Stimulated activated CD4-positive, alpha-beta T cell treated with anti-CD3 and anti-CD28 coated beads, Interleukin-15, amount 100 ng/mL, for 1 hour (primary cell): ENCODE results near the gene CD28.
"Not testable (repeated sequence)": the region's sequence is repeated elsewhere in the genome, so short reads cannot be mapped to it uniquely, and the experiment has no call there.

ENCODE experiments used
- DNase-seq, 2 donors: peaks; one replicate each; pipeline ENCODE4 v3.0.0-alpha.2; 2020; ENCODE audit warnings: low read depth in 1 of 2, low spot score in 1 of 2

CD28 gene

DNA sequence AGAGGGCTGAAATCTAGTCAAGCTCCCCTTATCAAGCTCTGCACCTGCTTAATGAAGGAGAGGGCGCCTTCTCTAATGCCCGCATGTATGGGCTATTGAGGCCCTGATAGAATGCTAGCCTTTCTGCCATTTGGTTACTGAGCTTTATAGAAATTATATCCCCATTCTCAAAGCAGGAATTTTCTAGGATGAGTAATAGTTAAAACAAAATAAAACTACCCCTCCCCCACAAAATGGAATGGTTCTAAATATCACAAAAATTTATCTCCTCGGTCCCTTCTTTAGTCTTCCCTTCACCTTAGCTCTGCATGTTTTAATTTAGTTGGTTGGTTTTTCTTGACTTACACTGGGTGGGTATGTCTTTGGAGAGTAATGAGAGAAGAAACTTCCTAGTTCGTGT, 37.7 kb downstream of the CD28 start:
- DNase-seq, result no peak

DNA sequence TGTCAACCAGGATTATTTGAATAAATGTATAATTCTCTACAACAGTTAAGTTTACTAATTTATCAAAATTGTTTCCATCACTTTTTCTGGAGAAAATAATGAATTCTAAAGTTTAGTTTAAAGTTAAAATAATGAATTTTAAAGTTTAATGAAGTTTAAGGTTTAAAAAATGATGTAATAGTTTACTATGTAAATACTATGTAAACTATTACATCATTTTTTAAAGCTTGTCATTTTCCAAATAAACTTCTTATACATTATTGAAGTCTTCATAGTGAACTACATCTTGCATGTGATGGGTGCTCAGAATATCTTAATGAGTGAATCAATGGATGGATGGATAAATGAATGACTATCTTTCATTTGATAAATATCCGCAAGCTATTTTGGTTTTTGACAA, 38.8 kb downstream of the CD28 start:
- DNase-seq, result no peak

DNA sequence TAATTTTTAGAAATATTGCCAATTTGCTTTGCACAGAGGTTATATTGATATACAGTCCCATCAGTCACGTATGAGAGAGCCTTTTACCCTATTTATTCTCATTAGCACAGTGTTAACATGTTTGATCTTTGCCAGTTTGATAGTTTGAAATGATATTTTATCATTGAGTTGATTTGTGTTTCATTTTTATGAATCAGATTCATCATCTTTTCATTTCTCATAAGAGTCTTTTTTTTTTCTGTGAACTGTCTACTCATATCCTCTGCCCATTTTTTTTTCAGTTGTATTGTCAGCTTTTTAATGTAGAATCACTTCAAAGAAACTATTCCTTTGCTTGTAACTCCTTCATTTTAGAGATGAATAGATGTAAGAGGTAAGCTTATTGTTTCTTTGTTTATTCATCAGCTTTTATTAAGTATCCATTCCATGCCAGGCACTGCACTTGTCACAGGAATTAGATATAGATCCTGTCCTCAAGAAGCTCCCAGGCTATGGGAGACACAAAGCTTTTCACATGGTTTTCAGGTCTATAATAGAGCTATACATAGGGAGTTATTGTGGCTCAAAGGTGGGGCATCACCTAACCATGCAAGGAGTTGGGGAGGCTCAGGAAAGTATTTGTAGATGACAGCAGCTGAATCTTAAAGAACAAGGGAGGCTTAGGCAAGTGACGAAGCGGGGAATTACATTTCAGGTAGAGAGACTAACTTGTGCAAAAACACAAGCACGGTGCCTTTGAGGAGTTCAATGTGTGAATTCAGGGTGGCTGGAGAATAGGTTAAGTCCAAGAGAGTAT, 42.1 kb downstream of the CD28 start:
- no peak for DNase-seq

DNA sequence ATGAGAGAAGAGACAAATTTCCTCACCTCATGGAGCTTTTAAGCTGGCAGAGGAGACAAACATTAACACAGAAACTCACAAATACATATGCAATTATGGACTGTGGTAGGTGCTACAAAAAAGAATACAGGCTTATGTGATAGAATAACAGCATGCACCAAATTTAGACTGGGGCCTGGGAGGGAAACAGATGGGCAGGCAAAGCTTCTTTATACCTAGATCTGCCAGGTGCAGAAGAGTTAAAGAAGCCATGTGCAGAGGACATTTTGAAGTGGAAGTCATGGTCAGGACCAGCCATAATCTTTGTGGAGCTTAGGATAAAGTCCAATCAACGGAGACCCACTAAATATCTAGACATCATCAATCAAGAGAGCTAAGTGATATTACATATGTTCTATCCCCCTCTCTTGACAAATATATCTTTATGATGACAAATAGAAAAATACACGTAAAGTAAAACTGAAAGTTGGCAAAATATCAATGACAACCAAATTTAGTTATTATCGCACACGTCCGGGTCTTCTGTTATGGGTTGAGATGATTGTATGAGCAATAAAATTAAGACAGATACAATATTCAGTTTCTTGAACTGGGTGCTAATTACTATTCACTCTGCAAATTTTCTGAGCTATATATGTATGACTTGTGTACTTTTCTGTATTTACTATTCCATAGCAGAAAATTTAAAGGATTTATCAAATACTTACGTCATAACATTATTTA, 44.1 kb downstream of the CD28 start:
- no peak for DNase-seq

DNA sequence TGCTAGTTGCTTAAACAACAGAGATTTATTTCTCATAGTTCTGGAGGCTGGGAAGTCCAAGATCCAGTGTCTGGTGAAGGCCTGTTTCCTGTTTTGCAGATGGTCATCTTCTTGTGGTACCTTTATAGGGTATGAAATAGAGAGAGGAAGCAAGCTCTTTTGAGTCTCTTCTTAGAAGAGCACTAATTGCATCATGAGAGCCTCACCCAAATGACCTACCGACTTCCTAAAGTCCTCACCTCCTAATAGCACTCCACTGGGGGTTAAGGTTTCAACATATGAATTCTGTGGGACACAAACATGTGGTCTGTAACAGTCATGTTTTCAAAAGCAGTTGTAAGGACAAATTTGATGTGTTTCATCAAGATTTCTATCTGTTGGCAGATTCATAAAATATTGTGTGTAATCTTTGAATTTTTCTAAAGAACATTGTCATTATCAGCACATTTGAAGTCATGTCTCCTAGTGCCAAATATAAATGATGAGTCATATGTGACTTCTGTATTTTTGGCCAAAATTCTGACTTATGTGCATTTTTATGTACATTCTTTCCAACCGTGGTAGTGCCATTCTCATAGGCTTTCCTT, 45.3 kb downstream of the CD28 start:
- DNase-seq, result no peak

DNA sequence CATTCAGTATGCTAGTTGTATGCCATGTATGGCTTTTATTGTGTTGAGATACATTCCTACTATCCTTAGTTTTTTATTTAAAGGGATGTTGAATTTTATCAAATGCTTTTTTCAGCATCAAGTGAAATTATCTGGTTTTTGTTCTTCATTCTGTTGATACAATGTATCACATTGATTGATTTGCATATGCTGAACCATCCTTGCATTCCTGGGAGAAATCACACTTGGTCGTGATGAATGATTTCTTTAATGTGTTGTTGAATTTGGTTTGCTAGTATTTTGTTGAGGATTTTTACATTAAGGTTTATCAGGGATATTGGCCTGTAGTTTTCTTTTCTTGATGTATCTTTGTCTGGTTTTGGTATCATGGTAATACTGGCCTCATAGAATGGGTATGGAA, 49.7 kb downstream of the CD28 start:
- DNase-seq, result no peak

DNA sequence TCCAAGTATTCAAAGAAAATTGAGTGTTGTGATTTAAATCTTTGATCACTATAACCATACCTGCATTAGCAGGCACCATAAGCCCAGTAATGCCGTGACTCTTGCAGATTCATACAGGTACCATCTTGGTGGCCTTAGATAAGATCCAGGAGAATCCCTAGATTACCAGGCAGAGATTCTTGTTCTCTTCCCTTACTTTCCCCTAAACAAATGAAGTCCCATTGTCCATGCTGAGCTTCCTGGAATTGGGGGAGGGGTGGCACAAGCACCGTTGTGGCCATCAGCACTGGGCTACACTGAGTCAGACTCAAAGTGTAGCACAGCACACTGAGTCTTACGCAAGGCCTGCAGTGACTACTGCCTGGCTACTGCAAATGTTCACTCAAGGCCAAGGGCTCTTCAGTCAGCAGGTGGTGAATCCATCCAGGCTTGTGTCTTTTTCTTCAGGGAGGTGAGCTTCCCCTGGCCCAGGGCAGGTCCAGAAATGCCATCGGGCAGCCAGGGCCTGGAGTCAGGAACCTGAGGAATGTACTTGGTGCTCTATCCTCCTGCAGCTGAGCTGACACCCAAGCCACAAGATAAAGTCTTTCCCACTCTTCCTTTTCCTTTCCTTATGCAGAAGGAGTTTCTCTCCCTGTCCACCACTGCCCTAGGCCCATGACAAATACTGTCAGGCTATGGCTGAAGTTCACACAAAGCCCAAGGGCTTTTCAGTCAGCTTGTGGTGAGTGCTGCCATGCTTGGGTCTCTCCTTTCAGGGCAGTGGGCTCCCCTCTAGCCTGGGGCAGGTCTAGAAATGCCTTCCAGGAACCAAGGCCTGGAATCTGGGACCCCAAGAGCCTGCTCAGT, 52.6 kb downstream of the CD28 start:
- DNase-seq, result no peak

DNA sequence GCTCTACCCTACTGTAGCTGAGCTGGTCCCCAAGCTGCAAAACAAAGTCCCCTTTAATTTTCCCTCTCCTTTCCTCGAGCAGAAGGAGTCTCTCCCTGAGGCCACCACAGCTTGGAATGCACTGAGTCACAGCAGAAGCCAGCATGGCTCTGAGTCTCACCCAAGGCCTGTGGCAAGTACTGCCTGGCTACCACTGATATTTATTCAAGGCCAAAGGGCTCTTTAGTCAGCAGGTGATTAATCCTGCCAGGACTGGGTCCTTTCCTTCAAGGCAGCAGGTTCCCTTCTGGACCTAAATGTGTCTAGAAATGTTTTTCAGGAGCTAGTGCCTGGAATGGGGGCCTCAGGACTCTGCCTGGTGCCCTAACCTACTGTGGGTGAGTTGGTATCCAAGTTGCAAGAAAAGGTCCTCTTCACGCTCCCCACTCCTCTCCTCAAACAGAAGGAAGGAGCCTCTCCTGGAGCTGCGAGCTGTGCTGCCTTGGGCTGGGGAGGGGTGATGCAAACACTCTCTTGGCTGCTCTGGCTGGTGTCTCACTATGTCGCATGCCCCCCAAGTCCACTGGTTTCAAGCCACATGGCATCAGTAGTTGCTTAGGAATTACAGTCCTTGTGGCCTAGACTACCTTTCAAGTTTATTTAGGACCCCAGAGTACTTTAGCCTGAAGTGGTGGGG, 53.4 kb downstream of the CD28 start:
- no peak for DNase-seq

DNA sequence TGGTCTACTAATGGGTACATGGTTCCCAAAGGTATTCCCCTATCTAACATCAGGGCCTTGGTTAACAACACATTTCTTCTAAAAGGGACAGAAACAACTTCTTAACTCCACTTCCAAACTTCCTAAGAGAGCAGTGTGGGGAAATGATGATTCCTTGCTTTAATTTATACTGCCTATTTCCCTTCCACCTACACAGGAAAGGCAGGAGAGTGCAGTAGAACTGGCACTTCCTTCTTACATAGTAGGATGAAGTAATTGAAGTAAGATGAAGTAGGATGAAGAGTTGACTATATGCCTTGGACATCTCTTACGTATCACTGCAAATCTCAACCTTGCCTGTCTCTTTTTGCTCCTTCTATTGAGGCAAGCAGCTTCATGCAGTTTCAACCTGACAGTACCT, 54.7 kb downstream of the CD28 start:
- DNase-seq, result no peak

DNA sequence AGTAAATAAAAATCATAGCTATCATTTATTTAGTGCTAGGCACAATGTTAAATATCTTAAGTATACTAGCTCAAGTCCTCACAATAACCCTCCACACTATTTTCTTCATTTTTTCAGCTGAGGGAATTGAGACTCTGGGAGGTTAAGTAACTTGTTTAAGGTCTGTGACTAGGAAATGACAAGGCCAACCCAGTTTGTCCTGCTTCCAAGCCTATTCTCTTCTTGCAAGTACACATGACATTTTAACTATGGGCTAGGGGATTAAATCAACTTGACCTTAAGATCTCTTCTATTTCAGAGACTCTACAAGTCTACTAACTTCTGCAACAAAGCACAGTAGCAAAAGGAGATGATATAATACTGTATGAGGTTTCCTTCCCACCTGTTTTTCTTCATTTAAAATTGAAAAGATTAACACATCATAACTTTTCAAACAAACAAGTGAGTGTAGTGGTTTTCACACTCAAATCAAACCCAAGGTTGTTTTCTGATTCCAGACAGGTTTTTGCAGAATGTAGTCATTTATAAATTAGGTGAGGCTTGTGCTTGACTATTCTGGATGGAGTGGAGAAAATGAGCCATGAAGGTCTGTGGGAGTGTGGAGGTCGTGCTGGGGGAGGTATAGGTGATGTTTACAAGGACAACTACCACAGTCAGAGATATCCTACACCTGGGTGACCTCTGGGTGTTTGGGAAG, 57.0 kb downstream of the CD28 start:
- DNase-seq, result peak in 1 of 2 donors; percentile 16

DNA sequence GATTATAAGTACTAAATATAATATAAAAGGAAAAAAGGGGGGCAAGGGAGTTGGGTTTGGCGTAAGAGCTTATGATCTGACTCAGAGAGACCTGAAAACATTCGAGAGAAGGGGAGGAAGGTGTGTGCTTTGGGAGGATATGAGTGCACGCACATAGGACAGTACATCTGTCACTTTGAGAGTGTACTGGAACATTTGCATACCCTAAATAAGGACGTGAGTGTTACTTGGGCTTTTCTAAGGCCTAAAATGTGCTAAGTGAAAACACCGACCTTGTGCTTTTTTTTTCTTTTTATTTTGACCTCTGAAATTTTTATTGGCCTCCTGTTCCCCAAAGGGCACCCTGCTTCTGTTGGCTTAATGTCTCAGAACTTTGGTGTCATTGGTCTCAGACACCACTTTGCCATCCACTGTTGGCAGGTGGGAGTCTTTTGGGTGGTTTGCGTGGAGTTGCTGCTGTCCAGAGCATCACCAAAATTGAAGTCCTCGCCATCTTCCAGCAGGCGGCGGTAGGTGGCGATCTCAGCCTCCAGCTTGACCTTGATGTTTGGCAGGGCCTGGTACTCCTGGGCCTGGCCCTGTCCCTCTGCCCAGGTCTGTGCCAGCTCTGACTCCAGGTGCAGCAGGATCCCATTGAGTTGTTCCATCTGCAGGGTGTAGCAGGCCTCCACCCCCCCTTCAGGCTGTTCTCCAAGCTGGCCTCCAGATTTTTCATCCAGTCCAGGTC, 57.7 kb downstream of the CD28 start:
- DNase-seq, result no peak

DNA sequence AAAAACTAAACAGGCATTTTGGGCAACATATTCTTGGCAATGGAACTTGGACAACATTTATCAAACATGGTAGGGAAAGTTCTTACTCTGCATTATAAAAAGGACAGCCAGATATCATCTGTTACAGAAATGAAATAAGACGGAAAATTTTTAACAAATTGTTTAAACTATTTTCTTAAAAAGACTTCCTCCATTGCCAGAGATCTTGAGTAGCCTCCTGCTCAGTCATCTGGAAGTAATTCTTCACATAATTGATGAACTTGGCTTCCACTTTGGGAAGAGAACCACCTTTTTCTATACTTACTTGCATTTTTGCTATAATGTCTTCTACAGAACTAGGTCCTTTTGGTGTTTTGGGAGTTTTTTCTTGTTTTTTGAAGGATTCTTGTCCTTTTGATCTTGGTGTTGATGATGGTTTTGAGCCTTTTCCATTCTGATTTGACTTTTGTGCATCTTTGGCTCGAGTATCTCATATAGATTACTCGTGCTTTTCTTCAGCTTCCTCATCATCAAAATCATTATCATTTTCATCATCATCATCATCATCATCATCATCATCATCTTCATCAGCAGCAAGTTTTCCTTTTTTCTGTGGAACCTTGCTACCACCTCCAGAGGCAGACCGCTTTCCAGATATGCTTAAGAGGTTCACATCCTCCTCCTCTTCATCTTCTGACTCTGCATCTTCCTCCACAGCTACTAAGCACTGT, 66.2 kb downstream of the CD28 start:
- DNase-seq, result no peak

DNA sequence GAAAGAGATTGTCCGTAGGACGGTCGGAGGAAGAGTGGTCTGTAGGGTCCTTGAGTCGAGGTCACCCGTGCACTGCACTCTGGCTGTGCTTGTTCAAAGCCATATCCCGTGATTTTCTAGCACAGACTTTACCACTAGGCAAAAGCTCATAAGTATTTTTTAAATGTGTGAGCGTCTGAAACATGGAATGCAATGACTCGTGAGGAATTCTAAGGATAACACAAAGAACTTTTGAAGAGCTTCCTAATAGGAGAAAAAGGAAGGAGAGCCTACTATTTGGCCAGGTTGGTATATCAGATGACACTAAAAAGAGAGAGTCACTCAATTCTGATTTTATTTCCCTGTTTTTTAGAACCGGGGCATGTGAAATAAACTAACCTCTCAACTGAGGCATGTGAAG, 68.3 kb downstream of the CD28 start:
- no peak for DNase-seq

DNA sequence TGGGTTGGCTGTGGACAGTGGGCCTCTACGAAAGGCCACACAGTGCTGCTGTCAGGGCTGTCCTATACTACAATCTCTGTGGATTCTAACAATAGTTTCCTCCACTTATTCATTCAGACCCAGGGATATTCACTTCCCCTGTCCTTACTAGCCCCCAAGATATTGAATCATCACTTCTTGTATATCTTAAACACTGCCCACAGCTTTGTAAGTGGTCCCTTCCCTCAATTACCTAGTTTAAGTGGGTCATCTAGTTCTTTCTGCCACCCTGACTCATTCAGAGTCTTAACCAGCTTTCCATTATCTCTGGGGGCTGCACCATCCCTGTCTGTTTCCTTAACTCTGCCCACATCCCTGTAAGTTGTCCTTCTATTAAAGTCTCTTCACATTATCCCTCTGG, 69.2 kb downstream of the CD28 start:
- DNase-seq, result no peak

DNA sequence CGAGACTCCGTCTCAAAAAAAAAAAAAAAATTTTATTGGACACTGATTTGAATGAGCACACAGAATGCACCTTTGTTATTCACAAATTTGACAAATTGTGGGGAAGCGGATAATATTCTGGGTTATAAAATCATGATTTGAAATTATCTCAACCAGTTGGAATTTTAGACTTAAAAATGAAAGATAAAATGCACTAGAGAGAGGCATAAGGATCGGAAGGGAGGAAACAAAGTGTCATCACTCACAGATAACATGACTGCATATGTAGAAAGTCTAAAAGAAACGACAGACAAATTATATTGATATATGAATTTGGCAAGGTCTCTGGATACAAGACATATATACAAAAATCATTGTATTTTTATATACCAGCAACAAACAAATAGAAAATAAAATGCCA, 70.6 kb downstream of the CD28 start:
- no peak for DNase-seq

DNA sequence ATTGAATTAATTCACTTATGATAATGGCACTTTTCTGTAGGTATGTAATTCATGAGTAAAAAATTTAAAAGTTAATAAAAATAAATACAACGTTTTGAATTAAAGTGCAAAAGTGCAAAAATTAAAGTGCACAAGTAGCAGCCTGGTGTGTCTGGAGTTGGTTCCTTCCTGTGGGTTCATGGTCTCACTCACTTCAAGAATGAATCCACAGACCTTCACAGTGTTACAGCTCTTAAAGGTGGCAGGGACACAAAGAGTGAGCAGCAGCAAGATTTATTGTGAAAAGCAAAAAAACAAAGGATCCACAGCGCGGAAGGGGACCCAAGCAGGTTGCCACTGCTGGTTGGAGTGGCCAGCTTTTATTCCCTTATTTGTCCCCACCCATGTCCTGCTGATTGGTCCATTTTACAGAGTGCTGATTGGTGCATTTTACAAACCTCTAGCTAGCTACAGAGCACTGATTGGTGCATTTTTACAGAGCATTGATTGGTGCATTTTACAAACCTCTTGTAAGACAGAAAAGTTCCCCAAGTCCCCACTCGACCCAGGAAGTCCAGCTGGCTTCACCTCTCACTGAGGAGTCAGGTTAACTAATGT, 73.1 kb downstream of the CD28 start:
- not testable (repeated sequence) for DNase-seq

DNA sequence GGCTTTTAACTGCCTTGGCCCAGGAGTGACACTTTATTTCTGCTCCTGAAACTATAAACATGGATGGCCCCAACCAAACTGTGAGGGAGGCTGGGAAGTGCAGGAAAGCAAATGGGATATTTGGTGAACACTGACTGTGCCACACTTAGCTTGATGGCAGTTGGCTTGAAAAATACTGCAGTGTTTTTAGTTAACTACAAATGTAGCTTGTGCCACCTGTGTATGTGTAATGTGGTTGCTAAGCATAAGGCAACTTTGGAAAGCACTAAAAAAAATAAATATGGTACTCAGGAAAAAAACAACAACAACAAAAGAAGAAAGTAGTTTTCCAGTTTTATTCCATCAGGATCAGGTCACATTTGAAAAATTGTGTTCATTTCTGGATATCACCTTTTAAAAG, 73.8 kb downstream of the CD28 start:
- DNase-seq, result no peak

DNA sequence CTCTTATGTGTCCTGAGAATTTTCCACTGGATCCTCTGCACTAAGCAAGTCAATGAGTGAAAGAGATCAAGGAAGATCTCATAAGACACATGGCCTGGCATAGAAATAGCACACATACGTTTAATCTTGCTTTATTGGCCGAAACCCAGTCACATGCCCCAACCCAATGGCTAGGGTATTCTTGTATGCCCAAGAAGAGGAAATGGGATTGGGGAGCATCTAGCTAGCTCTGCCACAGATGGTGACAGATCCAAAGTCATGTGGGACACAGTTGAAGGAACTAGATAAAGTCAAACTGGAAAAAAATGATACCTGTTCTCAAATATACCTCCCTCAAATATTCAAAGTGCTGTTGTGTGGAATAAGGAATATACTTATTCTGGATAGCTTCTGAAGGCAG, 74.7 kb downstream of the CD28 start:
- DNase-seq, result no peak
